OCI-M2 (cell line): ENCODE data around the gene ARHGEF10L.
"Not testable (repeated sequence)": the region's sequence is repeated elsewhere in the genome, so short reads cannot be mapped to it uniquely, and the experiment has no call there.

ENCODE experiments used
- DNase-seq: peaks from one replicate; lab custom pipeline; 2025; ENCODE audit not compliant: unreplicated experiment; lab: John Stamatoyannopoulos, UW

Gene ARHGEF10L

GRCh38 chr1:17609529-17609928 lies 70.0 kb downstream of the ARHGEF10L start:
- no peak for DNase-seq

GRCh38 chr1:17610085-17610484 lies 70.6 kb downstream of the ARHGEF10L start:
- DNase-seq = no peak

- no peak for DNase-seq
Observed at GRCh38 chr1:17610713-17611112, 71.2 kb downstream of the ARHGEF10L start.

GRCh38 chr1:17611991-17612390 lies 72.5 kb downstream of the ARHGEF10L start:
- DNase-seq = no peak

- DNase-seq = no peak
Observed at GRCh38 chr1:17612831-17613230, 73.3 kb downstream of the ARHGEF10L start.

GRCh38 chr1:17614586-17614985 lies 75.1 kb downstream of the ARHGEF10L start:
- DNase-seq = no peak

- no peak for DNase-seq
Observed at GRCh38 chr1:17615157-17615556, 75.7 kb downstream of the ARHGEF10L start.

GRCh38 chr1:17615959-17616358 lies 76.5 kb downstream of the ARHGEF10L start:
- DNase-seq = no peak

- DNase-seq = no peak
Observed at GRCh38 chr1:17616731-17617279, 77.3 kb downstream of the ARHGEF10L start.

GRCh38 chr1:17617787-17618557 lies 78.5 kb downstream of the ARHGEF10L start:
- no peak for DNase-seq

- DNase-seq = no peak
Observed at GRCh38 chr1:17618558-17619247, 79.2 kb downstream of the ARHGEF10L start.

GRCh38 chr1:17620448-17620847 lies 81.0 kb downstream of the ARHGEF10L start:
- no peak for DNase-seq

- no peak for DNase-seq
Observed at GRCh38 chr1:17621691-17622090, 82.2 kb downstream of the ARHGEF10L start.

- no peak for DNase-seq
Observed at GRCh38 chr1:17622823-17623222, 83.3 kb downstream of the ARHGEF10L start.

- no peak for DNase-seq
Observed at GRCh38 chr1:17624611-17625233, 85.2 kb downstream of the ARHGEF10L start.

- DNase-seq = no peak
Observed at GRCh38 chr1:17627239-17628052, 87.9 kb downstream of the ARHGEF10L start.

- DNase-seq = not testable (repeated sequence)
Observed at GRCh38 chr1:17629046-17629445, 89.5 kb downstream of the ARHGEF10L start.

- DNase-seq = no peak
Observed at GRCh38 chr1:17629460-17629859, 90.0 kb downstream of the ARHGEF10L start.

- DNase-seq = no peak
Observed at GRCh38 chr1:17630048-17630830, 90.7 kb downstream of the ARHGEF10L start.

- DNase-seq = no peak
Observed at GRCh38 chr1:17630986-17631385, 91.5 kb downstream of the ARHGEF10L start.
